SK-N-SH (cell line): ENCODE data around the gene CHCHD6.

Experiments
- CTCF ChIP-seq: fragments of 200-600 bp; sonication (generic); IDR thresholded peaks from 2 replicates; pipeline ENCODE4 v1.6.1; 2017; ENCODE audit warnings: antibody characterized with exemption, mild to moderate bottlenecking, moderate library complexity
- EP300 ChIP-seq, 2 experiments: IDR thresholded peaks; 2 replicates each; pipeline versions ENCODE4 v1.4.0 to v1.6.1; 2012; ENCODE audit warnings: borderline replicate concordance in 1 of 2, low read depth in 1 of 2, low read length in 1 of 2
- RAD21 ChIP-seq: IDR thresholded peaks from 2 replicates; pipeline ENCODE4 v1.6.1; 2012; ENCODE audit warnings: mild to moderate bottlenecking, low read length
- SIN3A ChIP-seq: IDR thresholded peaks from 2 replicates; pipeline ENCODE4 v1.6.1; 2012; ENCODE audit warnings: low read depth, mild to moderate bottlenecking, low read length, moderate library complexity, borderline replicate concordance
- TAF1 ChIP-seq: IDR thresholded peaks from 2 replicates; pipeline ENCODE4 v1.6.1; 2012; ENCODE audit warnings: low read depth, mild to moderate bottlenecking, low read length, moderate library complexity, borderline replicate concordance
- TCF12 ChIP-seq: IDR thresholded peaks from 2 replicates; pipeline ENCODE4 v1.4.0; 2012

- TF ChIP-seq EP300 (IDR thresholded peaks at IDR 0.05; ENCODE audit: borderline replicate concordance in 1 of 2, low read depth in 1 of 2, low read length in 1 of 2) (no peak), CTCF (no peak), TCF12 (no peak), SIN3A (no peak), RAD21 (no peak), TAF1 (no peak)
Observed at GRCh38 chr3:126922466-126922865, 218.4 kb downstream of the CHCHD6 start.
